Caco-2 (cell line): ENCODE results near the gene TMEM187. TPM values are rescaled to one million over a fixed set of nuclear protein-coding genes. Genes with fewer than 3 reads are reported as not detected.

Experiments used
- BruUV-seq: library from RNA; stranded (reverse); fragments of 400-500 nt; replicated peaks from 2 replicates; lab custom pipeline; 2021; lab: Mats Ljungman, UMichigan
- CTCF ChIA-PET: fragments of 300-600 bp; sonication (Branson Sonifier 250); formaldehyde crosslinking; loops from one replicate; lab custom pipeline; 2022; ENCODE audit warnings: antibody characterized with exemption; lab: Charles Lee
- POLR2A ChIA-PET: fragments of 300-600 bp; sonication (Branson Sonifier 250); formaldehyde crosslinking; loops from one replicate; lab custom pipeline; 2022; ENCODE audit warnings: antibody characterized with exemption; lab: Charles Lee
- DNase-seq, 2 experiments: peaks; one replicate each; pipeline versions ENCODE4 v3.0.0 to v3.0.0-alpha.2; 2020 to 2022
- H3K27me3 ChIP-seq: replicated peaks from 2 replicates; pipeline ENCODE4 v1.6.0; 2011; ENCODE audit warnings: low read length; ENCODE audit not compliant: control insufficient read depth, insufficient read depth
- H3K36me3 ChIP-seq: 2 replicates; pipeline ENCODE4 v1.5.1; 2011; ENCODE audit warnings: low read length; ENCODE audit not compliant: control insufficient read depth, insufficient read depth
- H3K4me1 ChIP-seq: fragments of 250-450 bp; sonication (Bioruptor Pico); 2 replicates; pipeline ENCODE4 v1.5.1; 2020; ENCODE audit warnings: mild to moderate bottlenecking
- H3K4me3 ChIP-seq: 2 replicates; pipeline ENCODE4 v1.5.1; 2011; ENCODE audit warnings: low read depth, mild to moderate bottlenecking, control low read depth, low read length
- H3K9me3 ChIP-seq: fragments of 250-450 bp; sonication (Bioruptor Pico); 2 replicates; pipeline ENCODE4 v1.5.1; 2020; ENCODE audit warnings: mild to moderate bottlenecking, moderate library complexity
- H3K27ac Mint-ChIP-seq: one replicate; pipeline ENCODE4 v1.8.0; 2022; ENCODE audit warnings: mixed read lengths; ENCODE audit not compliant: unreplicated experiment
- H3K27me3 Mint-ChIP-seq: one replicate; pipeline ENCODE4 v1.8.0; 2022; ENCODE audit warnings: mixed read lengths; ENCODE audit not compliant: insufficient read depth, unreplicated experiment
- H3K36me3 Mint-ChIP-seq: one replicate; pipeline ENCODE4 v1.8.0; 2022; ENCODE audit warnings: mild to moderate bottlenecking, mixed read lengths; ENCODE audit not compliant: insufficient read depth, unreplicated experiment
- H3K4me1 Mint-ChIP-seq: one replicate; pipeline ENCODE4 v1.8.0; 2022; ENCODE audit warnings: low read depth, mixed read lengths; ENCODE audit not compliant: unreplicated experiment
- H3K4me3 Mint-ChIP-seq: one replicate; pipeline ENCODE4 v1.8.0; 2022; ENCODE audit warnings: mild to moderate bottlenecking, moderate library complexity, mixed read lengths; ENCODE audit not compliant: unreplicated experiment
- H3K9me3 Mint-ChIP-seq: one replicate; pipeline ENCODE4 v1.8.0; 2022; ENCODE audit warnings: mixed read lengths; ENCODE audit not compliant: unreplicated experiment
- CTCF ChIP-seq, 2 experiments: fragments of 200-600 bp in 1 of 2; IDR thresholded peaks; 1 replicate in 1 of 2; 2 replicates in 1 of 2; pipeline versions ENCODE4 v1.5.1 to v1.8.0; 2011 to 2022; ENCODE audit warnings: antibody characterized with exemption in 1 of 2, control low read depth in 1 of 2, inconsistent platforms in 1 of 2, low read depth in 1 of 2, low read length in 1 of 2, mild to moderate bottlenecking in 1 of 2, moderate library complexity in 1 of 2; ENCODE audit not compliant: insufficient read depth in 1 of 2, severe bottlenecking in 1 of 2, unreplicated experiment in 1 of 2
- intact Hi-C: fragments of 100-400 bp; cut with micrococcal nuclease; formaldehyde crosslinking; loops from one replicate; pipeline ENCODE4 v1.10.0; 2022; ENCODE audit not compliant: unreplicated experiment
- total RNA-seq: library from RNA; stranded (reverse); gene quantifications from 2 replicates; pipeline ENCODE4 v1.2.3, GENCODE V29; 2022

TMEM187 gene
- total RNA-seq, 1 experiment from 2014 or later = 4.9 TPM

GRCh38 chrX:153958605-153959004 is 13.9 kb upstream of the TMEM187 start:
- Mint-ChIP-seq H3K36me3 (peaks cover 61% of the 10 kb centered on the region), H3K4me1 (no peaks in the 10 kb centered on the region), H3K4me3 (no peak overlapping the region), H3K9me3 (no peaks in the 10 kb centered on the region), H3K27ac (no peak overlapping the region), H3K27me3 (no peaks in the 10 kb centered on the region)
- no TSS peak for BruUV-seq
- H3K9me3 ChIP-seq = no peaks in the 10 kb centered on the region
- H3K27me3 ChIP-seq = no peaks in the 10 kb centered on the region
- H3K4me1 ChIP-seq = no peaks in the 10 kb centered on the region
- no peak for TF ChIP-seq CTCF (IDR thresholded peaks at IDR 0.05; ENCODE audit: insufficient read depth in 1 of 2, low read depth in 1 of 2, low read length in 1 of 2, severe bottlenecking in 1 of 2, unreplicated experiment in 1 of 2)
- POLR2A ChIA-PET = no interaction called here
- no peak for DNase-seq
- H3K4me3 ChIP-seq = no peak overlapping the region
- CTCF ChIA-PET = no interaction called here
- intact Hi-C loops = no loop called here
- no peaks in the 10 kb centered on the region for H3K36me3 ChIP-seq

GRCh38 chrX:153959649-153960048 is 12.9 kb upstream of the TMEM187 start:
- Mint-ChIP-seq H3K27ac (no peak overlapping the region), H3K4me3 (no peak overlapping the region)

GRCh38 chrX:153960077-153960476 is 12.5 kb upstream of the TMEM187 start:
- Mint-ChIP-seq H3K4me1 (no peaks in the 10 kb centered on the region), H3K36me3 (peaks cover 52% of the 10 kb centered on the region), H3K4me3 (no peak overlapping the region), H3K27me3 (no peaks in the 10 kb centered on the region), H3K27ac (no peak overlapping the region), H3K9me3 (no peaks in the 10 kb centered on the region)
- no peaks in the 10 kb centered on the region for H3K9me3 ChIP-seq
- ChIA-PET CTCF (no interaction called here), POLR2A (no interaction called here)
- no peak overlapping the region for H3K4me3 ChIP-seq
- no peaks in the 10 kb centered on the region for H3K27me3 ChIP-seq
- no peak for TF ChIP-seq CTCF (IDR thresholded peaks at IDR 0.05; ENCODE audit: insufficient read depth in 1 of 2, low read depth in 1 of 2, low read length in 1 of 2, severe bottlenecking in 1 of 2, unreplicated experiment in 1 of 2)
- no peak for DNase-seq
- intact Hi-C loops = no loop called here
- H3K4me1 ChIP-seq = no peaks in the 10 kb centered on the region
- peaks cover 3% of the 10 kb centered on the region; the same call in 1 of the 2 replicates for H3K36me3 ChIP-seq
- BruUV-seq = no TSS peak

More at GRCh38 chrX:153959649-153960048, 12.9 kb upstream of the TMEM187 start:
- Histone ChIP-seq H3K36me3 (peaks cover 3% of the 10 kb centered on the region; the same call in 1 of the 2 replicates), H3K9me3 (no peaks in the 10 kb centered on the region), H3K27me3 (no peaks in the 10 kb centered on the region), H3K4me1 (no peaks in the 10 kb centered on the region), H3K4me3 (no peak overlapping the region)
- POLR2A ChIA-PET = no interaction called here
- no peak for DNase-seq
- no TSS peak for BruUV-seq
- no peak for TF ChIP-seq CTCF (IDR thresholded peaks at IDR 0.05; ENCODE audit: insufficient read depth in 1 of 2, low read depth in 1 of 2, low read length in 1 of 2, severe bottlenecking in 1 of 2, unreplicated experiment in 1 of 2)
- intact Hi-C loops = no loop called here
- Mint-ChIP-seq H3K4me1 (no peaks in the 10 kb centered on the region), H3K27me3 (no peaks in the 10 kb centered on the region), H3K36me3 (peaks cover 57% of the 10 kb centered on the region), H3K9me3 (no peaks in the 10 kb centered on the region)
- CTCF ChIA-PET = no interaction called here
